Liver (tissue), 9 donors: ENCODE measurements around the gene SEH1L. TPM values are rescaled to one million over a fixed set of nuclear protein-coding genes. Genes with fewer than 3 reads are reported as not detected.

Experiments used
- DNase-seq: peaks from one replicate; pipeline ENCODE4 v3.0.0-alpha.2; 2017; ENCODE audit warnings: low spot score
- H3K27ac ChIP-seq, 2 donors: one replicate each; pipeline ENCODE4 v1.7.0; 2013; ENCODE audit warnings: inconsistent platforms in 2 of 2, low read length in 2 of 2, control low read depth in 1 of 2, low read depth in 1 of 2, mild to moderate bottlenecking in 1 of 2
- H3K27me3 ChIP-seq, 4 donors: one replicate each; pipeline versions ENCODE4 v1.6.1 to v1.7.0; 2013; ENCODE audit warnings: low read length in 3 of 4, inconsistent platforms in 1 of 4, mild to moderate bottlenecking in 1 of 4, moderate library complexity in 1 of 4; ENCODE audit not compliant: control insufficient read depth in 4 of 4, insufficient read depth in 4 of 4
- H3K36me3 ChIP-seq, 4 donors: one replicate each; pipeline versions ENCODE4 v1.6.1 to v1.7.0; 2013; ENCODE audit warnings: low read length in 3 of 4, mild to moderate bottlenecking in 3 of 4, low read depth in 1 of 4, moderate library complexity in 1 of 4; ENCODE audit not compliant: control insufficient read depth in 4 of 4, insufficient read depth in 3 of 4
- H3K4me1 ChIP-seq, 4 donors: one replicate each; pipeline versions ENCODE4 v1.6.1 to v1.7.0; 2013; ENCODE audit warnings: low read length in 3 of 4, mild to moderate bottlenecking in 3 of 4, moderate library complexity in 1 of 4; ENCODE audit not compliant: control insufficient read depth in 4 of 4, insufficient read depth in 4 of 4
- H3K4me3 ChIP-seq, 3 donors: one replicate each; pipeline versions ENCODE4 v1.6.1 to v1.7.0; 2013; ENCODE audit warnings: low read length in 3 of 3, control low read depth in 1 of 3, low read depth in 1 of 3, mild to moderate bottlenecking in 1 of 3
- H3K9ac ChIP-seq, 2 donors: one replicate each; pipeline ENCODE4 v1.7.0; 2013; ENCODE audit warnings: low read length in 2 of 2, mild to moderate bottlenecking in 2 of 2, moderate library complexity in 2 of 2, control low read depth in 1 of 2, low read depth in 1 of 2
- H3K9me3 ChIP-seq, 4 donors: one replicate each; pipeline versions ENCODE4 v1.6.1 to v1.7.0; 2013; ENCODE audit warnings: low read length in 3 of 4; ENCODE audit not compliant: control insufficient read depth in 4 of 4
- ATF3 ChIP-seq: IDR thresholded peaks from 2 replicates; pipeline ENCODE4 v1.6.1; 2016; ENCODE audit warnings: antibody characterized with exemption
- EGR1 ChIP-seq, 2 donors: IDR thresholded peaks; 2 replicates each; pipeline ENCODE4 v1.6.1; 2016 to 2018; ENCODE audit warnings: antibody characterized with exemption in 2 of 2, low read depth in 2 of 2
- FOXA1 ChIP-seq: IDR thresholded peaks from 2 replicates; pipeline ENCODE4 v1.6.1; 2016; ENCODE audit warnings: antibody characterized with exemption
- FOXA2 ChIP-seq: IDR thresholded peaks from 2 replicates; pipeline ENCODE4 v1.6.1; 2016; ENCODE audit warnings: antibody characterized with exemption
- HNF4A ChIP-seq, 2 donors: conservative IDR thresholded peaks; 2 replicates each; pipeline ENCODE4 v1.6.1; 2016; ENCODE audit warnings: antibody characterized with exemption in 2 of 2, mild to moderate bottlenecking in 2 of 2
- HNF4G ChIP-seq: IDR thresholded peaks from 2 replicates; pipeline ENCODE4 v1.6.1; 2016; ENCODE audit warnings: antibody characterized with exemption
- JUND ChIP-seq, 2 donors: IDR thresholded peaks; 2 replicates each; pipeline ENCODE4 v1.6.1; 2016; ENCODE audit warnings: antibody characterized with exemption in 2 of 2
- MAX ChIP-seq: IDR thresholded peaks from 2 replicates; pipeline ENCODE4 v1.6.1; 2016; ENCODE audit warnings: antibody characterized with exemption
- NR2F2 ChIP-seq: IDR thresholded peaks from 2 replicates; pipeline ENCODE4 v1.6.1; 2016; ENCODE audit warnings: antibody characterized with exemption
- RAD21 ChIP-seq, 2 donors: IDR thresholded peaks; 2 replicates each; pipeline ENCODE4 v1.6.1; 2016; ENCODE audit warnings: antibody characterized with exemption in 2 of 2, mild to moderate bottlenecking in 2 of 2
- RXRA ChIP-seq, 2 donors: IDR thresholded peaks; 2 replicates each; pipeline ENCODE4 v1.6.1; 2017 to 2018; ENCODE audit warnings: antibody characterized with exemption in 2 of 2, mild to moderate bottlenecking in 1 of 2
- SP1 ChIP-seq: IDR thresholded peaks from 2 replicates; pipeline ENCODE4 v1.6.1; 2018; ENCODE audit warnings: antibody characterized with exemption, mild to moderate bottlenecking
- TAF1 ChIP-seq: conservative IDR thresholded peaks from 2 replicates; pipeline ENCODE4 v1.6.1; 2016; ENCODE audit warnings: antibody characterized with exemption, mild to moderate bottlenecking
- YY1 ChIP-seq: IDR thresholded peaks from 2 replicates; pipeline ENCODE4 v1.6.1; 2016; ENCODE audit warnings: antibody characterized with exemption, mild to moderate bottlenecking
- WGBS: extraction: QIAGEN DNeasy Blood & Tissue Kit; methylation state at CpG from one replicate; pipeline ENCODE4 v1.1.7; 2013; 5-methylcytosine and 5-hydroxymethylcytosine counted together
- polyA plus RNA-seq, 2 donors: library from polyadenylated mRNA; stranded (reverse) in 1 of 2; unstranded in 1 of 2; fragments of 200-250 nt in 1 of 2; fragments of >200 nt in 1 of 2; fragmentation: Nextera tagmentation in 1 of 2; extraction: Ambion mirVana in 1 of 2; gene quantifications; one replicate each; pipeline versions ENCODE4 v1.2.1 to v1.2.3, GENCODE V29; 2013 to 2015
- total RNA-seq, 2 donors: library from RNA; depleted of rRNA; stranded (reverse); fragments of >200 nt; gene quantifications; one replicate each; pipeline ENCODE4 v1.2.3, GENCODE V29; 2014
- TF ChIP-seq, protein P1 (sequence below): IDR thresholded peaks from 2 replicates; pipeline ENCODE4 v1.6.1; 2016; ENCODE audit warnings: antibody characterized with exemption, mild to moderate bottlenecking
- TF ChIP-seq, protein P2 (sequence below): fragments of 150-350 bp; IDR thresholded peaks from 2 replicates; pipeline ENCODE4 v1.5.1; 2017; ENCODE audit warnings: improper control_type of control experiment, low read depth, low read length; ENCODE audit not compliant: missing input control
- TF ChIP-seq, protein P3 (sequence below): IDR thresholded peaks from 2 replicates; pipeline ENCODE4 v1.6.1; 2016; ENCODE audit warnings: antibody characterized with exemption
- donor health status: healthy.
- donor health status: healthy.
- donor health status: healthy.
- donor health status: healthy.
- donor health status: healthy.

Gene SEH1L
- total and polyA plus RNA-seq, 4 donors: 12.2 to 28.5 (median 16.8) TPM

DNA sequence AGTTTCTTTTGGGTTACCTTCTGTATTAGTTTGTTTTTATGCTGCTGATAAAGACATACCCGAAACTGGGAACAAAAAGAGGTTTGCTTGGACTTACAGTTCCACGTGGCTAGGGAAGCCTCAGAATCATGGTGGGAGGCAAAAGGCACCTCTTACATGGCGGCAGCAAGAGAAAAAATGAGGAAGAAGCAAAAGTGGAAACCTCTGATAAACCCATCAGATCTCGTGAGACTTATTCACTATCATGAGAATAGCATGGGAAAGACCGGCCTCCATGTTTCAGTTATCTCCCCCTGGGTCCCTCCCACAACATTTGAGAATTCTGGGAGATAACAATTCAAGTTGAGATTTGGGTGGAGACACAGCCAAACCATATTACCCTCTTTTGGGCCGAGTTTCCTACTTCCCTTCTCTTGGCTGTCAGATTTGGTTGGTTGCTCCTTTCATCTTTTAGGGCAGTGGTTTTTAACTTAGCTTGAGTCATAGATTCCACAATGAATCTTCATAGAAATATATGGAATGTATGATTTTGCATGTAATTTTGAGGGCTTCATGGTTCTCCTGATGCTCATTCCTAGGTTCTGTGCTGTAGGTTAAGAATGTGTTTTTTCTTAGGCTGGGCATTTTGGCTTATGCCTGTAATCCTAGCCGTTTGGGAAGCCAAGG is 87.6 kb downstream of the SEH1L start:
- no peaks in the 10 kb centered on the region for H3K4me1 ChIP-seq
- TF ChIP-seq TAF1 (no peak), HNF4A (conservative IDR thresholded peaks at IDR 0.05) (no peak), HNF4G (no peak), YY1 (no peak), RAD21 (IDR thresholded peaks at IDR 0.05) (no peak), SP1 (no peak), NR2F2 (no peak), MAX (no peak), JUND (IDR thresholded peaks at IDR 0.05) (no peak), EGR1 (IDR thresholded peaks at IDR 0.05; ENCODE audit: low read depth in 2 of 2) (no peak), RXRA (IDR thresholded peaks at IDR 0.05) (no peak), ATF3 (no peak), FOXA2 (no peak), FOXA1 (no peak)
- TF ChIP-seq, protein P1, sequence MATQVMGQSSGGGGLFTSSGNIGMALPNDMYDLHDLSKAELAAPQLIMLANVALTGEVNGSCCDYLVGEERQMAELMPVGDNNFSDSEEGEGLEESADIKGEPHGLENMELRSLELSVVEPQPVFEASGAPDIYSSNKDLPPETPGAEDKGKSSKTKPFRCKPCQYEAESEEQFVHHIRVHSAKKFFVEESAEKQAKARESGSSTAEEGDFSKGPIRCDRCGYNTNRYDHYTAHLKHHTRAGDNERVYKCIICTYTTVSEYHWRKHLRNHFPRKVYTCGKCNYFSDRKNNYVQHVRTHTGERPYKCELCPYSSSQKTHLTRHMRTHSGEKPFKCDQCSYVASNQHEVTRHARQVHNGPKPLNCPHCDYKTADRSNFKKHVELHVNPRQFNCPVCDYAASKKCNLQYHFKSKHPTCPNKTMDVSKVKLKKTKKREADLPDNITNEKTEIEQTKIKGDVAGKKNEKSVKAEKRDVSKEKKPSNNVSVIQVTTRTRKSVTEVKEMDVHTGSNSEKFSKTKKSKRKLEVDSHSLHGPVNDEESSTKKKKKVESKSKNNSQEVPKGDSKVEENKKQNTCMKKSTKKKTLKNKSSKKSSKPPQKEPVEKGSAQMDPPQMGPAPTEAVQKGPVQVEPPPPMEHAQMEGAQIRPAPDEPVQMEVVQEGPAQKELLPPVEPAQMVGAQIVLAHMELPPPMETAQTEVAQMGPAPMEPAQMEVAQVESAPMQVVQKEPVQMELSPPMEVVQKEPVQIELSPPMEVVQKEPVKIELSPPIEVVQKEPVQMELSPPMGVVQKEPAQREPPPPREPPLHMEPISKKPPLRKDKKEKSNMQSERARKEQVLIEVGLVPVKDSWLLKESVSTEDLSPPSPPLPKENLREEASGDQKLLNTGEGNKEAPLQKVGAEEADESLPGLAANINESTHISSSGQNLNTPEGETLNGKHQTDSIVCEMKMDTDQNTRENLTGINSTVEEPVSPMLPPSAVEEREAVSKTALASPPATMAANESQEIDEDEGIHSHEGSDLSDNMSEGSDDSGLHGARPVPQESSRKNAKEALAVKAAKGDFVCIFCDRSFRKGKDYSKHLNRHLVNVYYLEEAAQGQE: no peak
- TF ChIP-seq, protein P2, sequence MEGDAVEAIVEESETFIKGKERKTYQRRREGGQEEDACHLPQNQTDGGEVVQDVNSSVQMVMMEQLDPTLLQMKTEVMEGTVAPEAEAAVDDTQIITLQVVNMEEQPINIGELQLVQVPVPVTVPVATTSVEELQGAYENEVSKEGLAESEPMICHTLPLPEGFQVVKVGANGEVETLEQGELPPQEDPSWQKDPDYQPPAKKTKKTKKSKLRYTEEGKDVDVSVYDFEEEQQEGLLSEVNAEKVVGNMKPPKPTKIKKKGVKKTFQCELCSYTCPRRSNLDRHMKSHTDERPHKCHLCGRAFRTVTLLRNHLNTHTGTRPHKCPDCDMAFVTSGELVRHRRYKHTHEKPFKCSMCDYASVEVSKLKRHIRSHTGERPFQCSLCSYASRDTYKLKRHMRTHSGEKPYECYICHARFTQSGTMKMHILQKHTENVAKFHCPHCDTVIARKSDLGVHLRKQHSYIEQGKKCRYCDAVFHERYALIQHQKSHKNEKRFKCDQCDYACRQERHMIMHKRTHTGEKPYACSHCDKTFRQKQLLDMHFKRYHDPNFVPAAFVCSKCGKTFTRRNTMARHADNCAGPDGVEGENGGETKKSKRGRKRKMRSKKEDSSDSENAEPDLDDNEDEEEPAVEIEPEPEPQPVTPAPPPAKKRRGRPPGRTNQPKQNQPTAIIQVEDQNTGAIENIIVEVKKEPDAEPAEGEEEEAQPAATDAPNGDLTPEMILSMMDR: no peak
- TF ChIP-seq, protein P3, sequence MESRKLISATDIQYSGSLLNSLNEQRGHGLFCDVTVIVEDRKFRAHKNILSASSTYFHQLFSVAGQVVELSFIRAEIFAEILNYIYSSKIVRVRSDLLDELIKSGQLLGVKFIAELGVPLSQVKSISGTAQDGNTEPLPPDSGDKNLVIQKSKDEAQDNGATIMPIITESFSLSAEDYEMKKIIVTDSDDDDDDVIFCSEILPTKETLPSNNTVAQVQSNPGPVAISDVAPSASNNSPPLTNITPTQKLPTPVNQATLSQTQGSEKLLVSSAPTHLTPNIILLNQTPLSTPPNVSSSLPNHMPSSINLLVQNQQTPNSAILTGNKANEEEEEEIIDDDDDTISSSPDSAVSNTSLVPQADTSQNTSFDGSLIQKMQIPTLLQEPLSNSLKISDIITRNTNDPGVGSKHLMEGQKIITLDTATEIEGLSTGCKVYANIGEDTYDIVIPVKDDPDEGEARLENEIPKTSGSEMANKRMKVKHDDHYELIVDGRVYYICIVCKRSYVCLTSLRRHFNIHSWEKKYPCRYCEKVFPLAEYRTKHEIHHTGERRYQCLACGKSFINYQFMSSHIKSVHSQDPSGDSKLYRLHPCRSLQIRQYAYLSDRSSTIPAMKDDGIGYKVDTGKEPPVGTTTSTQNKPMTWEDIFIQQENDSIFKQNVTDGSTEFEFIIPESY: no peak
- no peak overlapping the region for H3K4me3 ChIP-seq
- WGBS: 95% methylated on average over 7 of the region's 7 CpGs
- H3K36me3 ChIP-seq: peaks cover 0 to 16% (median 4%) of the 10 kb centered on the region in 4 donors
- no peaks in the 10 kb centered on the region for H3K27me3 ChIP-seq
- no peaks in the 10 kb centered on the region for H3K9me3 ChIP-seq
- H3K27ac ChIP-seq: no peak overlapping the region
- H3K9ac ChIP-seq: no peak overlapping the region
- no peak for DNase-seq
